Testis (tissue), 3 donors: ENCODE data around the gene LUZP1. TPM values are rescaled to one million over a fixed set of nuclear protein-coding genes. Genes with fewer than 3 reads are reported as not detected.

Experiments
- DNase-seq: peaks from one replicate; pipeline ENCODE4 v3.0.0-alpha.2; 2019
- H3K27ac ChIP-seq, 2 donors: fragments of 200-600 bp; sonication (generic); one replicate each; pipeline ENCODE4 v1.5.1; 2019
- H3K27me3 ChIP-seq: fragments of 200-600 bp; sonication (generic); one replicate; pipeline ENCODE4 v1.5.1; 2019
- H3K36me3 ChIP-seq: fragments of 200-600 bp; sonication (generic); one replicate; pipeline ENCODE4 v1.5.1; 2017; ENCODE audit warnings: low read depth; ENCODE audit errors: missing control alignments
- H3K4me1 ChIP-seq: fragments of 200-600 bp; sonication (generic); one replicate; pipeline ENCODE4 v1.5.1; 2019
- H3K4me3 ChIP-seq, 2 donors: fragments of 200-600 bp; sonication (generic); one replicate each; pipeline ENCODE4 v1.5.1; 2017 to 2019
- H3K9me3 ChIP-seq: fragments of 200-600 bp; sonication (generic); one replicate; pipeline ENCODE4 v1.5.1; 2017
- POLR2A ChIP-seq: fragments of 450-650 bp; IDR thresholded peaks from one replicate; pipeline ENCODE4 v1.6.1; 2017; ENCODE audit warnings: antibody characterized with exemption, mild to moderate bottlenecking, moderate library complexity
- WGBS, 2 donors: methylation state at CpG; one replicate each; pipeline ENCODE4 v1.1.5; 2018; 5-methylcytosine and 5-hydroxymethylcytosine counted together
- intact Hi-C: fragments of 100-400 bp; cut with DNase I; formaldehyde crosslinking; loops from one replicate; pipeline ENCODE4 v1.15.1; 2023; ENCODE audit warnings: low total_unique reads
- polyA plus RNA-seq: library from polyadenylated mRNA; stranded (reverse); fragments of 350-450 nt; fragmentation: Illumina TruSeq; extraction: RNeasy Lipid Tissue Mini Kit (QIAGEN cat#74804); gene quantifications from one replicate; pipeline ENCODE4 v1.2.3, GENCODE V29; 2014; ENCODE audit warnings: low read depth, low replicate concordance; ENCODE audit not compliant: insufficient read depth
- total RNA-seq, 2 donors: library from RNA; depleted of rRNA; stranded (reverse); fragments of >200 nt; gene quantifications; one replicate each; pipeline ENCODE4 v1.2.3, GENCODE V29; 2016
- TF ChIP-seq, protein P1 (sequence below), 3 experiments: fragments of 450-650 bp in 2 of 3; fragments of 200-600 bp in 1 of 3; sonication (generic) in 1 of 3; IDR thresholded peaks; one replicate each; pipeline ENCODE4 v1.5.1; 2016 to 2019; ENCODE audit warnings: antibody characterized with exemption in 3 of 3, mild to moderate bottlenecking in 2 of 3, moderate library complexity in 1 of 3

Gene LUZP1
- total and polyA plus RNA-seq, 3 donors from 2014 or later = 14.4 to 36.2 (median 20.3) TPM

GRCh38 chr1:23126200-23126599 is 42.5 kb downstream of the LUZP1 start:
- intact Hi-C loops = no loop called here
- TF ChIP-seq, protein P1, sequence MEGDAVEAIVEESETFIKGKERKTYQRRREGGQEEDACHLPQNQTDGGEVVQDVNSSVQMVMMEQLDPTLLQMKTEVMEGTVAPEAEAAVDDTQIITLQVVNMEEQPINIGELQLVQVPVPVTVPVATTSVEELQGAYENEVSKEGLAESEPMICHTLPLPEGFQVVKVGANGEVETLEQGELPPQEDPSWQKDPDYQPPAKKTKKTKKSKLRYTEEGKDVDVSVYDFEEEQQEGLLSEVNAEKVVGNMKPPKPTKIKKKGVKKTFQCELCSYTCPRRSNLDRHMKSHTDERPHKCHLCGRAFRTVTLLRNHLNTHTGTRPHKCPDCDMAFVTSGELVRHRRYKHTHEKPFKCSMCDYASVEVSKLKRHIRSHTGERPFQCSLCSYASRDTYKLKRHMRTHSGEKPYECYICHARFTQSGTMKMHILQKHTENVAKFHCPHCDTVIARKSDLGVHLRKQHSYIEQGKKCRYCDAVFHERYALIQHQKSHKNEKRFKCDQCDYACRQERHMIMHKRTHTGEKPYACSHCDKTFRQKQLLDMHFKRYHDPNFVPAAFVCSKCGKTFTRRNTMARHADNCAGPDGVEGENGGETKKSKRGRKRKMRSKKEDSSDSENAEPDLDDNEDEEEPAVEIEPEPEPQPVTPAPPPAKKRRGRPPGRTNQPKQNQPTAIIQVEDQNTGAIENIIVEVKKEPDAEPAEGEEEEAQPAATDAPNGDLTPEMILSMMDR (IDR thresholded peaks at IDR 0.05) = no peak
- TF ChIP-seq POLR2A = no peak
- Histone ChIP-seq H3K27ac (no peak overlapping the region), H3K27me3 (no peaks in the 10 kb centered on the region), H3K4me3 (no peak overlapping the region), H3K36me3 (no peaks in the 10 kb centered on the region), H3K4me1 (peaks cover 4% of the 10 kb centered on the region), H3K9me3 (no peaks in the 10 kb centered on the region)
- 62 to 71% methylated on average over 1 of the region's 1 CpG for WGBS, 2 donors
- no peak for DNase-seq

DNA sequence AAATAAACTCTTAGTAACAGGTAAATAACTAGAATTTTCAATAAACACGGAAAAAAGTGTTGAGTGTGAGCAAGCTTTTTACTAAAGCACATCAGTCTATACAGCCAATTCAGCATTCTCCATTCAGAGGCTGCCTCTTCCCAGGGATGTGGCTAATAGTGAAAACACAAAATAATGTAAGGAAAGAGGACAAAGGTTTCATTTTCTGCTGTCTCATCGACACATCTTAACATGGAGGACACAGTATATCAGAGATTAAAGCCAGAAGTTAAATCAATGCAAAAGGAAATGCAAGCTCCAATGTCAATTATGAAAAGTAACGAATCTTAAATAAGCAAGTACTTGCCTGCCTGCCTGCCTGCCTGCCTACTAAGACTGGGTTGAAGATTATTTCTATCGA is 43.2 kb downstream of the LUZP1 start:
- TF ChIP-seq, protein P1 (IDR thresholded peaks at IDR 0.05) = no peak
- no peak for TF ChIP-seq POLR2A
- Histone ChIP-seq H3K27ac (no peak overlapping the region), H3K36me3 (no peaks in the 10 kb centered on the region), H3K27me3 (no peaks in the 10 kb centered on the region), H3K9me3 (no peaks in the 10 kb centered on the region), H3K4me3 (no peak overlapping the region), H3K4me1 (peaks cover 4% of the 10 kb centered on the region)
- intact Hi-C loops = no loop called here
- DNase-seq = no peak
- WGBS, 2 donors = 83 to 85% methylated on average over 4 of the region's 4 CpGs

DNA sequence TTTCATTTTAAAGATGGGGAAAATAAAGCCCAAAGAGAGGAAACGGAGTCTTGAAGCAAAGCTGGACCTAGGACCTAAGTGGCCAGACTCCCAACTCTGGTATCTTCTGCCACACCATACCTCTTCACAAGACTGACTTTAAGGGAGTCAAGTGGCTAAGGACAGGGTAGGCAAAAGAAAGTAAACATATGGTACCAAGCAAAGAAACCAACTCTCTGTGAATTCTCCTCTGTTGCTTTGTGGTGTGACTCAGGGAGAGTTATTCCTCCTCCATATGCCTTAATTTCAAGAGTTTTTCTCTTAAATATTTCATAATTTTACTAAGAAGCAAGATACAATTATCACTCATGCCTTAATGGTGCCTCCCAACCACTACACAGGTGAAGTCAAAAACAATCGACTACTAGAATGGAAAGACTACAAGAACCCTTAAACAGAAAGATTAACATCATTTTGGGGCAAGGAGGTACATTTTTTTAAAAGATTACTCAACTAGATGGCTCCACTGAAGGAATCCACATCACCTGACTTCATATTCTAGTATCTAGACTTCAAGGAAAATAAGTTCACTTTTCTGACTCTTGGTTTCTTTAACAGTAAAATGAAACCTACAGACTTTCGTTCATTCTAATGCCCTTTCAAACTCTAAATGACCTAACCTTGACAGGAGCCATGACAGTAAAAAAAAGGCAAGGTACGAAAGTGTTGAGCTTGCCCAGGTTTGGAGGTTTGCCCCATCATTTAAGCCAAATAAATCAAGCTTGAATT is 44.2 kb downstream of the LUZP1 start:
- H3K4me1 ChIP-seq = peaks cover 4% of the 10 kb centered on the region

GRCh38 chr1:23123528-23123927 is 45.1 kb downstream of the LUZP1 start:
- no peaks in the 10 kb centered on the region for H3K36me3 ChIP-seq
- H3K4me3 ChIP-seq = no peak overlapping the region
- no peaks in the 10 kb centered on the region for H3K9me3 ChIP-seq
- DNase-seq = no peak
- intact Hi-C loops = no loop called here
- H3K4me1 ChIP-seq = peaks cover 4% of the 10 kb centered on the region
- no peak overlapping the region for H3K27ac ChIP-seq
- no peak for TF ChIP-seq POLR2A
- TF ChIP-seq, protein P1 (IDR thresholded peaks at IDR 0.05) = no peak
- no peaks in the 10 kb centered on the region for H3K27me3 ChIP-seq

More for the DNA sequence above, 44.2 kb downstream of the LUZP1 start:
- intact Hi-C loops = no loop called here
- no peak for DNase-seq
- H3K27me3 ChIP-seq = no peaks in the 10 kb centered on the region
- no peaks in the 10 kb centered on the region for H3K36me3 ChIP-seq
- 92 to 94% methylated on average over 4 of the region's 4 CpGs for WGBS, 2 donors
- TF ChIP-seq, protein P1 (IDR thresholded peaks at IDR 0.05) = no peak
- TF ChIP-seq POLR2A = no peak
- H3K4me3 ChIP-seq = no peak overlapping the region
- H3K9me3 ChIP-seq = no peaks in the 10 kb centered on the region
- H3K27ac ChIP-seq = no peak overlapping the region

DNA sequence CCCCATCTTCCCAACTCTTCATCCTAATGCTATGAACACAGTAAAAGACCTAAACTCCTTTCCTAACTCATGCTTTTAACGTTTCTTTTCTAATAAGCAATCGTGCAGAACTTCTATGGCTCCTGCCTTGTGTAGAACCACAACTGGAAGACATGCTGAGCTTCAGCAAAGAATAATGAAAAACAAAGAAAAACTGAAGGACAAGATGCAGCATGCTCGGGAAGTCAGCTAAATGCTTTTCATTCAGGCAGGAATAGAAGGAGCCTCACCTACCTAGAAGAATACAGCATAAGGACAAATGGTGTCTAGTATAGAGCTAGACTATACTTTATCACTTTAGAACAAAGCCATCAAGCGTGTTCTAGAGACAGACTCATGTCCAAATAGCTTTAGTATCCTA is 45.9 kb downstream of the LUZP1 start:
- H3K4me1 ChIP-seq = peaks cover 4% of the 10 kb centered on the region
- H3K9me3 ChIP-seq = no peaks in the 10 kb centered on the region
- H3K27me3 ChIP-seq = no peaks in the 10 kb centered on the region
- TF ChIP-seq, protein P1 (IDR thresholded peaks at IDR 0.05) = no peak
- no peak overlapping the region for H3K27ac ChIP-seq
- H3K36me3 ChIP-seq = no peaks in the 10 kb centered on the region
- intact Hi-C loops = no loop called here
- H3K4me3 ChIP-seq = no peak overlapping the region
- DNase-seq = no peak
- 51 to 55% methylated on average over 4 of the region's 4 CpGs for WGBS, 2 donors
